Mucosa of descending colon (tissue), 3 donors: Measurements from ENCODE around the gene ZNF791. TPM values are rescaled to one million over a fixed set of nuclear protein-coding genes. Genes with fewer than 3 reads are reported as not detected.
A peak's percentile ranks its signal among the peaks of the same experiment; 100 is the strongest.
"Not testable (repeated sequence)": the region's sequence is repeated elsewhere in the genome, so short reads cannot be mapped to it uniquely, and the experiment has no call there.

ENCODE experiments used
- ATAC-seq: fragments of 200-7000 bp; cut with Tn5 transposase; one replicate; pipeline ENCODE4 v1.9.1; 2020; ENCODE audit warnings: mild to moderate bottlenecking, moderate library complexity
- DNase-seq, 3 donors: peaks; one replicate each; pipeline ENCODE4 v3.0.0-alpha.2; 2020
- H3K36me3 ChIP-seq: fragments of 200-600 bp; one replicate; pipeline ENCODE4 v1.8.0; 2021; ENCODE audit warnings: low read depth, mild to moderate bottlenecking
- H3K4me1 ChIP-seq: fragments of 200-600 bp; one replicate; pipeline ENCODE4 v1.8.0; 2021; ENCODE audit warnings: low read depth, mild to moderate bottlenecking
- H3K4me3 ChIP-seq: fragments of 200-600 bp; one replicate; pipeline ENCODE4 v1.8.0; 2021; ENCODE audit warnings: mild to moderate bottlenecking
- H3K9me3 ChIP-seq: fragments of 200-600 bp; one replicate; pipeline ENCODE4 v1.8.0; 2021; ENCODE audit warnings: mild to moderate bottlenecking
- CTCF ChIP-seq: fragments of 200-600 bp; IDR thresholded peaks from one replicate; pipeline ENCODE4 v1.8.0; 2022; ENCODE audit warnings: antibody characterized with exemption, mild to moderate bottlenecking
- intact Hi-C, 2 donors: fragments of 100-400 bp; cut with DNase I in 1 of 2; cut with micrococcal nuclease in 1 of 2; formaldehyde crosslinking; loops; one replicate each; pipeline versions ENCODE4 v1.11.0 to v1.11.1; 2022; cut with DNase I, micrococcal nuclease
- long read RNA-seq, 2 donors: library from polyadenylated mRNA; unstranded; transcript quantifications; one replicate each; pipeline ENCODE4 v2.0.0, GENCODE V29; 2019 to 2021
- total RNA-seq, 3 donors: library from RNA; stranded (reverse); fragmentation: NEBNext Ultra II Directional in 2 of 3; extraction: Animal tissue kit (Norgen Biotek cat#: 25700) in 2 of 3; gene quantifications; one replicate each; pipeline versions ENCODE4 v1.2.1 to v1.2.4, GENCODE V29; 2021 to 2023
- donor health status: DM: no; HTN: no; CAD: no; lungs with moderate emphysema.
- donor health status: DM: no; HTN: no; CAD: no.
- donor health status: DM: no; HTN: yes; CAD: no.

ZNF791 gene
- total RNA-seq, result 10 to 100 TPM; 22.5 to 29.7 (median 26.9) TPM
- long read RNA-seq, donor 1, full-length matches to known transcripts, result 11 of 13 reads
- long read RNA-seq, donor 1, partial matches to known transcripts, result 0 of 13 reads
- long read RNA-seq, donor 1, other reads (novel, unspliced or antisense), result 2 of 13 reads
- long read RNA-seq, donor 2, full-length matches to known transcripts, result 4 of 5 reads
- long read RNA-seq, donor 2, partial matches to known transcripts, result 0 of 5 reads
- long read RNA-seq, donor 2, other reads (novel, unspliced or antisense), result 1 of 5 reads

GRCh38 chr19:12610540-12611360, at the start of gene ZNF791, which contains the start of gene ZNF490:
Gene ZNF791 (plus strand): TSS chr19:12610920. CDS start chr19:12611080, 160 bp downstream.
Gene ZNF490 (minus strand): TSS chr19:12610813. CDS start chr19:12610680, 133 bp downstream.
- Histone ChIP-seq H3K9me3 (no peaks in the 10 kb centered on the region), H3K36me3 (no peaks in the 10 kb centered on the region), H3K4me3 (peak within 1 kb of the TSS; percentile 100), H3K4me1 (peaks cover 21% of the 10 kb centered on the region)
- TF ChIP-seq CTCF, result peak; percentile 19
- peak; percentile 98 for ATAC-seq
- DNase-seq, result peak; percentile 96 to 99 (median 99)
- intact Hi-C loops, result no loop called here

- Histone ChIP-seq H3K4me1 (no peaks in the 10 kb centered on the region), H3K4me3 (no peak overlapping the region), H3K36me3 (no peaks in the 10 kb centered on the region), H3K9me3 (no peaks in the 10 kb centered on the region)
- TF ChIP-seq CTCF, result peak; percentile 96
- ATAC-seq, result peak; percentile 100
- peak; percentile 85 to 97 (median 95) for DNase-seq
- intact Hi-C loops, result no loop called here
Observed at GRCh38 chr19:12564016-12564664, 46.6 kb upstream of the ZNF791 start.

GRCh38 chr19:12566380-12566779, 44.3 kb upstream of the ZNF791 start:
- H3K4me1 ChIP-seq, DNase-seq, H3K36me3 ChIP-seq, ATAC-seq, intact Hi-C loops, H3K4me3 ChIP-seq, H3K9me3 ChIP-seq: not testable (repeated sequence)

- intact Hi-C loops, result no loop called here
- Histone ChIP-seq H3K36me3 (no peaks in the 10 kb centered on the region), H3K4me1 (no peaks in the 10 kb centered on the region), H3K9me3 (no peaks in the 10 kb centered on the region), H3K4me3 (no peak overlapping the region)
- DNase-seq (no peak), ATAC-seq (no peak)
- TF ChIP-seq CTCF, result no peak
Observed at GRCh38 chr19:12567951-12568350, 42.8 kb upstream of the ZNF791 start.

GRCh38 chr19:12574036-12574435, 36.7 kb upstream of the ZNF791 start:
- DNase-seq (peak in 1 of 3 donors; percentile 8), ATAC-seq (peak; percentile 56)
- TF ChIP-seq CTCF, result no peak
- intact Hi-C loops, result loop anchor here in 1 of 2 donors (10.0 kb wide), 1 partner anchor 101 kb away; no protein-coding TSS in a partner anchor
- Histone ChIP-seq H3K9me3 (peaks cover 3% of the 10 kb centered on the region), H3K4me1 (no peaks in the 10 kb centered on the region), H3K36me3 (no peaks in the 10 kb centered on the region), H3K4me3 (no peak overlapping the region)
